GM19328 (cell line): Measurements from ENCODE around the gene GSG1L2.

Experiments used
- ATAC-seq: cut with Tn5 transposase; IDR thresholded peaks from one replicate; pipeline ENCODE4 v1.9.1; 2021; ENCODE audit warnings: mild to moderate bottlenecking, moderate library complexity; ENCODE audit not compliant: unreplicated experiment

GSG1L2 gene

DNA sequence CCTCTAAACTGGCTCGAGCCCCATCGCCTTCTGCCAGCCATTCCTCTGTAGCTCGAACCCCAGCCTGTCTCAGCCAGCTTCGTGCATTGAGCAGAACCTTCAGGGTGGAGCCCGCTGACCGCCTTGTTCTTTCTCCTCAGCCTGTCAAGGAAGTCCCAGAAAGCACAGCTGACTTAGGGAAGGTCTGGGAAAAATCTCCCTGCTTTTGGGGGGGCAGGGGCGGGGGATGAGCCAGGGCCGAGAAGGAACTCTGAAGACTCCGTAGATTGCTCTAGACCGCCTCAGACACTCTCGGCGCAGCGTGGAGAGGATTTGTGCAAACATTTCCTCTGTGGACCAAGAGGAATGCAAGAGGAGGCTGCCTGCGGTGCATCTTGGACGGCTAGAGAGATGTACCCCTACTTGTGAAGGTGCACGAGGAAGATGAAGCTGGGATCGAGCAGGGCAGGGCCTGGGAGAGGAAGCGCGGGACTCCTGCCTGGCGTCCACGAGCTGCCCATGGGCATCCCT, 3.8 kb upstream of the GSG1L2 start, which contains the start of gene GLP2R:
TSS of gene GLP2R (plus strand) at position 284 of the 510 bp plus-strand sequence. CDS start at position 424, 140 bp downstream.
- ATAC-seq: no peak

DNA sequence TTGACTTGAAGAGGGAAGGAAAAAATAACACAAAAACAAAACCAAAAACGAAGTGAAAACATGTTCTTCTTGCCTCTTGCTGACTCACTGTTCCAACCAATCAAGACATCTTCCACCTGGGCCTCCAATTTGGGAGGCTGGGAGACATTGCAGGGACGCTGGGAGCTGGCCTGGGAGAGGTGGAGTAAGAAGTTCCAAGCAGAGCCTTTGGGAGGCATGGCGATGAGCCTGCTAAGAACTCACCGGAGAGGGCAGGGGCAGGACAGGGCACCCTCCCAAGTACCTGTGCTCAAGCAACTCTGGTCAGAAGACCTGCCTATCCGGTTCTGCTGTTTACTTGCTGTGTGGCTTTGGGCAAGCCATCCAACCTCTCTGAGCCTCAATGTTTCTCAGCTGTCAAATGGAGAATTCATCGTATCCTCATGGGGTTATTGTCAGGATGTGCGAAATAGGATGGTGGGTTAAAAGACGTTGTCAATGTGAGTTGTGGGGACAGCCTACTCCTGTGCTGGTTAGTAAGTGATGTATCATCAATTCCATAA, 3.0 kb upstream of the GSG1L2 start:
- no peak for ATAC-seq

DNA sequence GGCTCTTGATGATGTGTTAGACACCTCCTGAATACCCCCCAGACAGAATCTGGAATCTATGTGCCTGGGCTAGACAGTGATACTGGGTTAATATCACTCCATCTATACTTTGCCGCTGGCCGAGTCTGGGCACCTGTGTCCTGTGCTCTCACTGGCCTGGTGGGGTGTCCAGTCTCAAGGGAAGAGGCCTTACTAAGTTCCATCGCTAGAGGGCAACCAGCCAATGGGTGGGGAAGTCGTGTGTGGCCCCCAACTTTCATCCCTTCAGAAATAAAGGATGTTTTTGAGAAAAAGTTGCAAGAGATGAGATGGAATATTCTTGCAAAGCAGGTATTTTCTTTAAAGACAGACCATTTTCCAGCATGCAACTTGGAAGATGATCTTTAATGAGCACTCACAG, 2.2 kb upstream of the GSG1L2 start:
- no peak for ATAC-seq

DNA sequence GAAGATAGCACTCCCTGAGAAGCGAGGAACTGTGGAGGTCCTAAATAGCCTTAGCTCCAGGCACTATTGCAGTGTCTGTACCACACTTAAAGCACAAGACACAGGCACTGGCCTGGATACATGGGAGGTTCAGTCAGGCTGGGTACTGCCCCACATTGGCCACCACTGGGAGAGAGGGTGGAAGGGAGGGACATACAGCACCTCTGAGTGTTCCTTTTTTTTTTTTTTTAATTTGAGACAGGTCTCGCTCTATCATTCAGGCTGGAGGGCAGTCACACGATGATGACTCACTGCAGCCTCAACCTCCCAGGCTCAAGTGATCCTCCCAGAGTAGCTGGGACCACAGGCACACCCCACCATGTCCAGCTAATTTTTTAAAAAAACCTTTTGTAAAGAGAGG, 1.4 kb downstream of the GSG1L2 start:
- no peak for ATAC-seq

DNA sequence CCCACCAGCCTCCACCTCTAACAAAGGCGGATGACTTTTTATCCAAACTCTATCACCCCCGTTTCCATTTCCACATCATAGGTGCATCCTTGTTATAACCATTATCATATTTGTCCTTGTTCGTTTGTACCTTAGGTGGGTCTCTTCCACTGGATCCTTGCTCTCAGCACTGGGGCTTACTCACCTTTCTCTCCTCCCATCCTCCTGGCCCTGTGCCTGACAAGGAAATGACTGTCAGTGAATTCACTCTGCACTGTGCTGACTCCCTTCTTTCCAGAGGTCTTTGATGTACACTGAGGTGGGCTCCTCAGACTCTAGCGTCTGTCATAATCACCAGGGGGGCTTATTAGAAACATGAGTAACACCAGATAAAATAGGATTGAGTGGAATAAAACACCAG, 3.1 kb downstream of the GSG1L2 start:
- ATAC-seq: no peak

DNA sequence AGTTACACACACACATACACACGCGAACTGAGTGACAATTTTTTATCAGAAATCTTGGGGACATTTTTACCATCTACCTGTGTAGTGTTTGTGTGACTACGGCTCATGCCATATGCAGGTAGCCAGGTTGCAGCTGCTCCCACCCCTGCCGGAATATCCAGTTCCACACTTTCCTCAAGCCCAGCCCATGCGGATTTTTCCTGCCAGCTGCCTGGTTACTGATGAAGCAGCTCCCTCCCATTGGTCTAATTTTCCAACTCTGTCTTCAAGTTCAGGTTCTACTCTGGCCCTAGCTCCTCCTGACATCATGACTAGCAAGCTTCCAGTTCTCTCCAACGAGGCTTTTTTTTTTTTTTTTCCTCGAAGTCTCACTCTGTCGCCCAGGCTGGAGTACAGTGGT, 4.8 kb downstream of the GSG1L2 start:
- no peak for ATAC-seq

DNA sequence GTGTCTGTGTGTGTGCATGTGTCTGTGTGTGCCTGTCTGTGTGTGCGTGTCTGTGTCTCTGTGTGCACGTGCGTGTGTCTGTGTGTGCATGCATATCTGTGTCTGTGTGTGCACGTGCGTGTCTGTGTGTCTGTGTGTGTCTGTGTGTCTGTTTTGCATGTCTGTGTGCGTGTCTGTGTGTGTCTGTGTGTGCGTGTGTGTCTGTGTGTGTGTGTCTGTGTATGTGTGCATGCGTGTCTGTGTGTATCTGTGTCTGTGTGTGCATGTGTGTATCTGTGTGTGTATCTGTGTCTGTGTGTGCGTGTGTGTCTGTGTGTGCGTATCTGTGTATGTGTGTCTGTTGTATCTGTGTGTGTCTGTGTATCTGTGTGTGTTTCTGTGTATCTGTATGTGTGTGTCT, 5.4 kb downstream of the GSG1L2 start:
- ATAC-seq: no peak

DNA sequence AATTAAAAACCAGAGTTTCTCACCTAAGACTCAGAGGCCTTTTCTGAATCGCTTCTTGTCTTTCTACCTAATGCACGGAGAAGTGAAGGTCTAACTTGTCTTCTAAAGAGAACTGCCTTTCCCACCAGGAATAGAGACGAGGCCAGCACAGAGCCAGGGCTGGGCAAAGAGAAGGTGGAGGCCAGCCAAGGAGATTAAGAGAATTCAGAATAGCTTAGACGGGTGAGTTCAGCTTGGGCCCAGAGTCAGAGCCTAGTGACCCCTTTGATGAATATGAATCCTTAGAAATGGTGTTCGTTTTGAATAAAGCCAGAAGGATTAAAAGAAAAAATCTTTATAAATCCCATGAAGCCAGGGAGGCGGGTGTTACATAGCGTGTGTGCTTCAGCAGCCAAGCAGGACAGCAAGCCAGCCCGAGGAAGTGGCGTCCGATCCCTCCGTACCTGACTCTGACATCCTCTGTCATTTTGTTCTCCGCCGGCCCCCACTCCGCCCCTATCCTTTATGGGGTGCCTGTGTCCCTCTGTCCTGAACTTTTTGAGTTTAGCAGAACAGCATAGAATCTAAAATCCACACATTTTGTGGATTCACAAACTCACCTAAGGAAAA, 7.4 kb downstream of the GSG1L2 start:
- ATAC-seq: no peak

DNA sequence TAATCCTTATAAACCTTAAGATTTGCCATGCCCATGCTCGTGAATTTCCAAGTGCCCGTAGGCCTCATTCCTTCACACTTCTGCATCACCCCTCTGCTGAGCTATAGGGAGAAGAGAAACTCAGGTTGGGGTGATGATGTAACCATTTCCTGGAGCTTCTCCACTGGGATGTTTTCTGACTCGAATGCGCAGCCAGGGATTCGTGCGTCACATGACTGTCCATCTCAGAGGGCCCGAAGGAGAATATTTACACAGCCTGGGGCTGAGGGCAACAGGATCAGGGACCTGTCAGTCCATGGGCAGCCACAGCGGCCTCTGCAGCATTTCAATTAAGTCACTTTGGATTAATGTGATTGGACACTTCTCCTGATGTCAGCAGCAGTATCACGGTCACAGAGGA, 8.7 kb downstream of the GSG1L2 start:
- no peak for ATAC-seq

DNA sequence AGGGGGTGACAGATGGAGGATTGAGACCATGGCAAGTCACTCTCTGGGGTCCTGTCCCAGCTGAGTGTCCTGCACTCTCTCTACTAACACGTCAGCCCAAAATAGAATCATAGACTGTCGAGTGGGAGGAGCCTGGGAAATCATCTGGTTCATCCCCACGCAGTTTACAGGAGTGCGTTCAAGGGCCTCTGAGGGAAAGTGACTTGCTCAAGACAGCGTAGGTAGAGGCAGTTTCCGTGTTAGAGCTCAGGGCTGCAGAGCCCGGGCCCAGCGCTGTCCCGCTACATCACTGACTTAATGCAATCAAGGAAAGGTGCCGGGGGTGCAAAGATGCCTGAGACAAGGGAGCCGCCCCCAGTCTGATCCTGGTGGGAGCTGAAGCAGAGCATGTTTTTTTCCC, 10.3 kb downstream of the GSG1L2 start:
- no peak for ATAC-seq

DNA sequence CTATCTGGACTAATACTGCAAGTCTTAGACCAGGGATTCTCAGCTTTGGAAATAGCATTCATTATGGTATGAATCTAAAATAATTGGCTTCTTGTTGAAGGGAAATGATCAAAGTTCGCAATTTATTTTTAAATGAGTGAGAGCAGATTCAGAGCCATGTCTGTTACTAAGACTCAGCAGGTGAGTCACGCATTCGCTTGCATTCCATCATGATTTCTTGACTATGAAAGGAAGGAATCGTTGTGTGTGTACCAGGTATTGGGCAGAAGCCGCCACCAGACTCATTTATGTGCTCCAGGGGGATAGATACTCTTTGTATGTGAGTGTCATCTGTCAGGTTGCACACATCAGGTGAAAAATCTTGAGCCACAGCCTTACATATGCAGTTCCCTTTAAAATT, 10.8 kb downstream of the GSG1L2 start:
- ATAC-seq: no peak

DNA sequence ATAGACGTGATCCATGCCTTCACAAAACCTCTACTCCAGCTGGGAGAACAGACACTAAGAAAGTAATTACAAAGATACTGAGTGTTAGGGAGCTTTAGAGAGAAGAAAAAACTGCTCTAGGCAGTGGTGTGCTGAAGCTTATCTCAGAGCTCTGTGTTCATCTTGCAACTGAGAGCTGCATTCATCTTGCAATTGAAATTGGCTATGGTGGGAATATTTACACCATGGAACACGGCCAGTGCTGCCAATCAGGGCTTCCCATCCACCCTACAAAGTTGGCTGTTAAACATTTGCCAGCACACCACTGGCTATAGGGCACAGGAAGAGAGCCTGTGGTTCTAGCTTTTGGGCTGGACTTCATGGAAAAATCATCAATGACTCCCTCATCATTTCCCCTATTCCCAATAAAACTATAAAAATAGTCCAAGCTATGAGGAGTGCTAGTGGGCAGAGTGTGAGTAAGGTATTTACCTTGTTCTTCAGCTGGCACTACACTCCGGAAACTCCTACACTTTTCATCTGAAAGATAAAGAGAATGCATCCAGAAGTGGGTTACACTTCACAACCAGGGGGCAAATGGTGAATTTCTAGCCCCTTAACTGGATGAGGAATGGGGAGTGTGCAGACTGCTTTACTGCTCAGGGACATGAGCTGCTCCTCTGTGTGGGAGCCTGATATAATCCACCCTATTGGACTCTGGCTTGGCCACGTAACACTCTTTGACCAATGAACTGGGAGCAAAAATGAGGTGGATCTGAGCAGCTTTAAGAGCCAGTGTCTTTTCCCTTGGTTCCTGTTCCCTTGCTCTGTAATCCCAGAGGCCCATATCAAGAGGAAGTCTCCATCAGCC, 11.6 kb downstream of the GSG1L2 start:
- no peak for ATAC-seq

DNA sequence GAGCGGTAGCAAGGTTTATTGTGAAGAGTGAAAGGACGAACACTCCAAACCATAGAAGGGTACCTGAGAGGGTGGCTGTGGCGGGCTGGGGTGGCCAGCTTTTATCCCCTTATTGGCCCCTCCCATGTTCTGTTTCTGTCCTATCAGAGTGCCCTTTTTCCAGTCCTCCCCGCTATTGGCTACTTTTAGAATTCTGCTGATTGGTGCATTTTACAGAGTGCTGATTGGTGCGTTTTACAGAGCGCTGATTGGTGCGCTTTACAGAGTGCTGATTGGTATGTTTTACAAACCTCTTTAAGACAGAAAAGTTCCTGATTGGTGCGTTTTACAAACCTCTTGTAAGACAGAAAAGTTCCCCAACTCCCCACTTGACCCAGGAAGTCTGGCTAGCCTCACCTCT, 12.5 kb downstream of the GSG1L2 start:
- ATAC-seq: no peak

DNA sequence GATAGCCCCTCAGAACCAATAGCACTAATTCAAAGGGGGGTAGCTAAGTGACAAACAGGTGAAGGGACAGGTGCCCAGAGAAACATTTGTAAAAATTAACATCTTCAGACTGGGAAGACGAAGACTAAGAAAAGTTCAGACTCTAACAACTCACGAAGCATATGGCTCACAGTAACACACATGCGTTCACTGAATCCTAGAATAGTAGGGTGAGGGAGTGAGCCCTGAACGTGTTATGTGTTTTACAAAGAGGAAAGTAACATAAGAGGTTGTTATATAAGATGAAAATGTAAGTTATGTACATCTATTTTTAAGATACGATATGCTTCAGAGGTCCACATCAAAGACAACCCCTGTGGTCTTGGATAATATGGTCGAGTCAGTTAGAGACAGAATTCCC, 15.2 kb downstream of the GSG1L2 start:
- ATAC-seq: no peak

DNA sequence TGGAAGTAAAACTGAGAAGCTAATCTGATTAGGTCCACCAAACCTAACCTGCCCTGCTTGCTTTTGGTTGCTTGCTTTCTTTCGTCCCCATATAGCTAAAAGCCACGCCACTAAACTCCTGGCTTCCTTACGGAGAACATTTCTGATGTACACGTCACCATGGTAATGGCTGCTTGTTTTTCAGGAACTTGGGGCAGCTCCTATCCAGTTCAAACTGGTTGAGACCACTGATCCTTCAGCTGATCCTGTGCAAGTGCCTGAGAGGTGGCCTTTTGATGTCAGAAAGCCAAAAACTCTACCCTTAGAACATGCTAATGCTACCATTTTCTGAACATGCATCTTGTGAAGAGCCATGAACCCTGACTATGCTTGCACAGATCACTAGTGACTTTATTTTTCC, 16.1 kb downstream of the GSG1L2 start:
- ATAC-seq: no peak

DNA sequence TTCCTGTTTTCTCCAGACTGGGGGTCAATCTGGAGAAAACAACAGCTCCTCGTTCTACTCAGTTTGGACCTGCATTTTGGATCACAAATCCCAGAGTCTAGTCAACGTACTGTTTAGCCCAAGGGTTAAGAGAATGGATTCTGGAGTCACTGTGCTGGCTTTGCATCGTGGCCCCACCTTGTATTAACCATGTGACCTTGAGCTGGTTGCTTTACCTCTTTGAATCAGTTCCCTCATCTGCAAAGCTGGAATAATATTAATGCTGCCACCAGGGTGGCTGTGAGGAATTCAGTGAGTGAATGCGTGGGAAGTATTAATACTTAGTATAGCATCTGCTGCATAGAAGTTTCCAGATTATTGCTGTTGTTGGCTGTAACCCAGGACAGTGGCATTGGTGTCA, 19.2 kb downstream of the GSG1L2 start:
- no peak for ATAC-seq

DNA sequence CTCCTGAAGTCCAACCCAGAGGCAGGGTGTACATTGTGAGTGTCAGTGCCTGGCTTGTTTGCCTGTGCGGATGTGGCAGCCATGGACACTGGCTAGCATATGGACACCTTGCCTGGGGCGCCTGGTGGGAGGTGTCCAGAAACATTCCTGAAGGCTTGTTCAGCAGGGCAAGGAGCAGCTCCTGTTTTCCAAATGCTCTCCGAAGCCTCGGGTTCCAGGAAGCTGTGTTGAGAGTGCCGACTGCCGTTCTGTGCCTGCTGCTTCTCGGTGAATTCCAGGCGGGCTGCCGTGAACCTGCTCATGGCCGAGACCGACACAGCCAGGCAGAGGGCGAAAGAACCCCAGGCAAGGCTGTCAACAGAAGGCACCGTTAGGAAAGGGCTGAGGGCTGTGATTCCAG, 19.6 kb downstream of the GSG1L2 start:
- ATAC-seq: no peak

DNA sequence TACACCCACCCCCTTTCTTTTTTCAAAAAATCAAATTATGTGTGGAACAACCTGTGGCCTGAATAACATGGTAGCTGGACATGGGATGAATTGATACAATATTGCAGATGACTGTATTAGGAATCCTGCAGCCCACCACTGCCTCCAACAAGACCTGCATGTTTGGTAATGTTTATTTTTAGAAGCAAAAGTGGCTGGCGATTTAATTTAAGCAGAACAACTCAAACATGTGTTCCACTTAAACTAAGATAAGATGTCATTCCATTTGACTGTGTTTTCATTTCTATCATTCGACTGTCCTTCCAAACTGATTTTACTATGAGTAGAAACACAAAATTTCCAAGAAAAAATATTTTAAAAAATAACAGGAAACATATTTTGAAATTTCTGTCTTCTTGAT, 20.4 kb downstream of the GSG1L2 start:
- ATAC-seq: no peak

DNA sequence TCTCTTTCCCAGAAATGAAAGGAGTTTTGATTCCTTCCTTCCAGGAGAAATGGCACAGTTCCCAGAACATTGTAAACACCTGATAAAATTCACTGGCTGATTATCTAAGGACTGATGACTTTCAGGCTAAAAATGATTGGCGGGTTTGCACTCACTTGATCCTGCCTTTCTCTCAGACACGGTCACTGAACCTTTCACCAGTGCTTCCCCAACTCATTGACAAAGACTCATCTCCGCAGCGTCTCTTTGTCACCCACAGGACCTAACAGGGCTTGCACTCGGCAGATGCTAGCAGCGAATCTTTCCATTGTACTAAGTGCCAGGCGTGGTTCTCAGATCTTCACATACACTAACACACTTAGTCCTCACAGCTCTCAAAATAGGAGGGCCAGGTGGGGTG, 23.2 kb downstream of the GSG1L2 start:
- ATAC-seq: no peak

DNA sequence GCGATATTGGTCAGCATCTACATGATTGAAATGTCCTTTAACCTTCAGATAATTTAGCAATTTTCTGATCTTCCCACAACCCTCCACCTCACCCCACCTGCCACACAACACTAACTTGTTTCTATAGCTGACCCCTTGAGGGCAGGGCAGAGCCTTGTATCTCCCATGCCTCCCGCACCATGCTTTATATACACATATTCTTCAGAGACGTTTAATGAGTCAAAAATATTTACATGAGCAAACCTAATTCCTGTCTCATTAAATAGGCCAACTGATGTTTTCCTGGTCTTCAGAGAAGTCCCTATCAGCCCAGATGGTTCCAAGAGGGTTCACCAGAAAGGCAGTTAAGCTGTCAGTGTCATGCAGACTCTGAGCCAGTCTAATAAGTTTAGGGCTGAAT, 23.9 kb downstream of the GSG1L2 start:
- no peak for ATAC-seq

DNA sequence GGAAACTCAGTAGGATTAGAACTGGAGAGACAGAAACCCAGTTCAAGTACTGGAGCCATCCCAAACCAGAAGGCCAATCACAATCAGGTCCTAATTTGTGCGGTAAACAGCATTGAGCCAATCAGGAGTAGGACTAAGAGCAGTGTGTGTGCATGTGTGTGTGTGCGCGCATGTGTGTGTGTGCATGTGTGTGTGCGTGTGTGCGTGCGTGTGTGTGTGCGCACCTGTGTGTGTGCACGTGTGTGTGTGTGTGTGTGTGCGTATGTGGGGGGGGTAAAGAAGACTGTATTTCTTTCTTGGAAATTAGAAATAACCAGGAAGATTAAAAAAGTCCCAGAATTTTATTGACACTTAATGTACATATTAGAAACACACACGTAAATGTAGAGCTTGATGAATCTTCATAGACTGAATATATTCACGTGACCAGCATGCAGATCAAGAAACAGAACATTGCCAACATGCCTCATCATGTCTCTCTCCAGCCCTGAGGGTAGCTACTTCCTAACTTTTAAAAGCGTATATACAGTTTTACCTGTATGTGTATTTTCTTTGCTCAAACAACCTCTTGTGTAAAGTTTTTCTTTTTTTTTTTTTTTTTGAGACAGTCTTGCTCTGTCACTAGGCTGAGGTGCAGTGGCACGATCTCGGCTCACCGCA, 29.6 kb downstream of the GSG1L2 start:
- no peak for ATAC-seq
